Erythroblast (primary cell): ENCODE data around the gene ANKH.

Experiments
- GATA1 ChIP-seq: IDR thresholded peaks from 2 replicates; pipeline ENCODE4 v1.6.1; 2011; ENCODE audit warnings: low read depth, mild to moderate bottlenecking, control low read depth, low read length, moderate library complexity
- POLR2A ChIP-seq: IDR thresholded peaks from 2 replicates; pipeline ENCODE4 v1.6.1; 2011; ENCODE audit warnings: mild to moderate bottlenecking, low read length

GRCh38 chr5:14861123-14861765, 10.3 kb downstream of the ANKH start:
- TF ChIP-seq POLR2A (no peak), GATA1 (no peak)
